ENCODE data around the gene ART5.

GRCh38 chr11:3674189-3674588 lies 32.4 kb upstream of the ART5 start:
- no peak for TF ChIP-seq CTCF (conservative IDR thresholded peaks at IDR 0.05)
- no peak for TF ChIP-seq ZFX (IDR thresholded peaks at IDR 0.05)
